GM18517 (cell line): Measurements from ENCODE around the gene LCA5.
"Not testable (repeated sequence)": the region's sequence is repeated elsewhere in the genome, so short reads cannot be mapped to it uniquely, and the experiment has no call there.

Source experiments
- ATAC-seq: cut with Tn5 transposase; IDR thresholded peaks from one replicate; pipeline ENCODE4 v1.9.1; 2021; ENCODE audit warnings: mild to moderate bottlenecking, moderate library complexity; ENCODE audit not compliant: unreplicated experiment

The LCA5 gene

GRCh38 chr6:79538106-79538971, 1.1 kb upstream of the LCA5 start:
- no peak for ATAC-seq

DNA sequence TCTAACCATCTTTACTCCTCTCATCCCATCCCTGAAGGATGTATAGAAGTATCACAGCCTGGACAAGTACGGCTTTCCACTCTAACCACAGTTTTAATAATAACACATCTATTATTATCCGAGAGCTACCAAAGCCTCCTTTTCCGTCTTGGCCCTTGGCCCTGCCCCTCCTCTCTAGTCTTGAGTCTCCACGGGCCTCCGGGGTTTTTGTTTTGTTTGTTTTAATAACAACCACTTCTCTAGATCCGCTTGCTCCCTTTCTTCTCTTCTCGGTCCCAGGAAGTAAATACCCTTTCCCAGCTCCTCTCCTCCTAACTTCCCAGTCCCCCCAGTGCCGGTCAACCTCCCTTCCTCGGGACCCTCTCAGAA, 661 bp downstream of the LCA5 start:
- no peak for ATAC-seq

DNA sequence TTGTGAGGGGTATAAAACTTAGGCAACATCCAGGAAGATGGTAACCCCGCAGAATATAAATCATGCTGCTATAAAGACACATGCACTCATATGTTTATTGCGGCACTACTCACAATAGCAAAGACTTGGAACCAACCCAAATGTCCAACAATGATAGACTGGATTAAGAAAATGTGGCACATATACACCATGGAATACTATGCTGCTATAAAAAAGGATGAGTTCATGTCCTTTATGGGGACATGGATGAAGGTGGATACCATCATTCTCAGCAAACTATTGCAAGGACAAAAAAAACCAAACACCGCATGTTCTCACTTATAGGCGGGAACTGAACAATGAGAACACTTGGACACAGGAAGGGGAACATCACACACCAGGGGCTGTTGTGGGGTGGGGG, 7.7 kb downstream of the LCA5 start:
- ATAC-seq, result not testable (repeated sequence)

DNA sequence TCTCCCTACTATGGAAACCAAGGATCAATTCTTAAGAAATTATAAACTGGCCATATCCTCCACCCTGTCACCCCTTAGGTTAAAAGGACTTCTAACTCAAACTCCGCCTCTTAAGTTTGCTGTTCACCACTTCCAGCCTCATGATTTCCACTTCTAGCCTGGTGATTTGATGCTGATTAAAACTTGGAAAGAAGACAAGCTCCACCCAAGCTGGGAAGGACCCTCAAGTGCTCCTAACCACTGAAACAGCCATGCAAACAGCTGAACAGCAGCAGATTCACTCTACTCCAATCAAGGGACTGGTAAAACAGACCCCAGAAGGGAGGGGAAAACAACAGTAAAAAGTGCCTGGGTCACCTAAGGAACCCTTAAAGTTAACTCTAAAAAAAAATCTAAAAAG, 10.3 kb downstream of the LCA5 start:
- ATAC-seq, result no peak

GRCh38 chr6:79525272-79526100, 11.7 kb downstream of the LCA5 start:
- ATAC-seq, result no peak

DNA sequence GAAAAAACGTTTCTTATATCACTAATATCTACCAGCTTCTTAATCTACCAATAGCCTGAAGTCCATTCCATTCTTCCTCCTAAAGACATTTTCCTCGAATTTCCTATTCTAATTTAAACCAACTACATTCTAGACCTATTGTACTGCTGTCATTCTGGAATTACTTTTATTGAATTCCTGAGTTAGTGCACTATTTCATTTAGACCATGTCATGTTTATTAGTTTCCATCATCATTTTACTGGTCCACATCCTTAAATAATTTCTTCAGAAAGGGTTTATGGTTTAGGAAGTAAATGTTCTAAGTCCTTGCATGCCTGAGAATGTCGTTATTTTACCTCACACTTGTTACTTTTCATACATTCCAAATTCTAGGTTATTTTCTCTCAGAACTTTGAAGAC, 13.2 kb downstream of the LCA5 start:
- ATAC-seq, result no peak

DNA sequence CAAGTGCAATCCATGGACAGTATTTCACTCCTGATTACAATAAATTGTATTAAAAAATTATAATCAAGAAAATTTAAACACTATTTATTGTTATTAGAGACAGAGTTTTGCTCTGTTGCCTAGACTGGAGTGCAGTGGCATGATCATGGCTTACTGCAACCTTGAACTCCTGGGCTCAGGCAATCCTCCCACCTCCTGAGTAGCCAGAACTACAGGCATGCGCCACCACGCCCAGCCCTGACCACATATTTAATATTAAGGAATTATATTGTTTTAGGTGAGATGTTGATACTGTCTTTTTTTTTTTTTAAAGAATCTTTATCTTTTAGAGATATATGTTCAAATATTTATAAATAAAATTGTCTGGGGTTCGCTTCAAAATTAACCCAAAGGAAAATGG, 14.6 kb downstream of the LCA5 start:
- ATAC-seq, result no peak

- ATAC-seq, result no peak
Measured at GRCh38 chr6:79520534-79520933, 16.7 kb downstream of the LCA5 start.

DNA sequence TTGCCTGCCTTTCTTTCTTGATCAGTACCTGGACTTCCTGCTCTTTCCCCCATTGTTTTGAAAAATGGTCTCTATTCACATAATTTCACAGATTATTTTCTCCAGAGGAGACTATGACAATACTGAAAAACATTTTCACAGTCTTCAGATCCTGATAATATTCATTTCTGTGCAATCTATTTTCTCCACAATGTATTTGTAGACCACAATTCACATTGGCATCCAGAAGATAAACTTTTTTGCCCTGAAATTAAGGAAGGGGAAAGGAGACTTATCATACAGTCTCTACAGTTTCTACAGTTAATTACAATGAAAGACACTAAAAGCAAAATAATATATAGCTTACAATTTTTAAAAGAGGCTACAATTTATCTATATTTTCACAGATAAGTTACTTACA, 18.4 kb downstream of the LCA5 start:
- ATAC-seq, result no peak

DNA sequence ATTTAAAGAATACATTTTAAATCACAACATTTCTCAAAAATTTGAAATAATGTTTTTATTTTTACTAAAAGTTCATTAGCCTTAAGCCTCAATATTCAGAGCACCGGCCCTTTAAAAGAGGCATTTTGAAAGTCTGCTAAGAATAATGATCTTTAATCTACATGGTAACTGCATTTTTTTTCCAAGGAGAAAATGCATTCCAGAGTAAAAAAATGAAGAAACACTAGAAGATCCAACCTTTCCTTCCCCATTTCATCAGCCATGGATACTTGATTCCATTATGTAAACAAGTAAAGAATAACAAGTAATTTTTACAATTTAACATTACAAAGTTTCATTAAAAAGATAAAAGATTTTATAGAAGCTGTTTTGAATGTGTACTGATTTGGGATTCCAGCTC, 21.8 kb downstream of the LCA5 start:
- no peak for ATAC-seq

DNA sequence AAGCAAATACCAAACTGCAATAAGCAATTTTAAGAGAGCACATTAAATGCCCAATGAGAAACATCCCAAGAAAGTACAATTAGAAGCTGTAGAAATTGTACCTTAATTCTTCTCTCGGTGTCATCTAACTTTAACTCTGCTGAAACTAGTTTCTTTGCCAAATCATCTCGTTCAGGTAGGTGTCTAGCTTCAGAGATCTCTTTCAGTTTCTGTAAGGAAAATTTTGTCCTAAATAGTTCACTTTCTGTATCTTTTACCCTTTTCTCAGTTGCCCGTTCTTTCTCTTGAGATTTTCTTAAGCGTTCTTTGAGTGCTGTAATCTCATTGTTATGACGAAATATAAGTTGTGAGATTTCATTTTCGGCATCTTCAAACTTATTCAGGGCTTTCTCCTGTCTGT, 24.1 kb downstream of the LCA5 start:
- ATAC-seq, result no peak

GRCh38 chr6:79512014-79512413, 25.2 kb downstream of the LCA5 start:
- ATAC-seq, result no peak

GRCh38 chr6:79510707-79511106, 26.5 kb downstream of the LCA5 start:
- no peak for ATAC-seq

DNA sequence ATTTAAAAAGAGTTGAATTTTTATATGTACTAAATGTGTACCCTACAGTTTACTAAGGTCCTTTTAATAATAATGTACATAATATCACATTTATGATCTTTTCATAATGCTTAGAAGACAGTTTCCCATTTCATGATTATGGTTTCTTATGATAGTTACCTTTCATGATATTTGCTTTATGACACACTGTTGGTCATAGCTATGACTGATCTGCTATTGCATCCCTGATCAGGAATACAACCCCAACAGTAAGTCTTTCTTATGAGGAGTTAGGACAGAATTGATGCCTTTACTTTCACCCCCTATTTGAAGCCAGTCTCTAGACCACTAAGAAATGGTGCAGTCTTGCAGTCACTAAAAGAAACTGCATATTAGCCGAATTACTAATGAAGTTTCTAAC, 31.0 kb downstream of the LCA5 start:
- ATAC-seq, result no peak

- no peak for ATAC-seq
Measured at GRCh38 chr6:79504372-79504771, 32.9 kb downstream of the LCA5 start.

DNA sequence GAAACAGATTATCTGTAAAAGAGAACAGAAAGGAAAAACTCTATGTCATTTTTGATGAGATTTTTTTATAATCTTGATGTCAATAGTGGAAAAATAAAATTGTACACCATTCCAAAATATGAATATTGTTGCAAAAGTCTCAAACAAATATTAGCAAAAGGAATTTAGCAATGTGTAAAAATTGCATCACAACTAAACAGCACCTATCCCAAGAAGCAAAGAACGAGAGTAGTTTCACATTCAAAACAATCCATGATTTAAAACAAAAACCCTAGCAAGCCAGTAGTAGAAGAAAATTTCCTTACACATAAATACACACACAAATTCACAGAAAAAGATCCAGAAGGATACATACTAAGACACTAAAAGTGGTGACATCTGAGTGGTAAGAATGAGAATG, 38.4 kb downstream of the LCA5 start:
- ATAC-seq, result no peak

GRCh38 chr6:79495246-79495645, 42.0 kb downstream of the LCA5 start:
- no peak for ATAC-seq

- ATAC-seq, result no peak
Measured at GRCh38 chr6:79494841-79495240, 42.4 kb downstream of the LCA5 start.

GRCh38 chr6:79470728-79471127, 66.5 kb downstream of the LCA5 start:
- no peak for ATAC-seq

DNA sequence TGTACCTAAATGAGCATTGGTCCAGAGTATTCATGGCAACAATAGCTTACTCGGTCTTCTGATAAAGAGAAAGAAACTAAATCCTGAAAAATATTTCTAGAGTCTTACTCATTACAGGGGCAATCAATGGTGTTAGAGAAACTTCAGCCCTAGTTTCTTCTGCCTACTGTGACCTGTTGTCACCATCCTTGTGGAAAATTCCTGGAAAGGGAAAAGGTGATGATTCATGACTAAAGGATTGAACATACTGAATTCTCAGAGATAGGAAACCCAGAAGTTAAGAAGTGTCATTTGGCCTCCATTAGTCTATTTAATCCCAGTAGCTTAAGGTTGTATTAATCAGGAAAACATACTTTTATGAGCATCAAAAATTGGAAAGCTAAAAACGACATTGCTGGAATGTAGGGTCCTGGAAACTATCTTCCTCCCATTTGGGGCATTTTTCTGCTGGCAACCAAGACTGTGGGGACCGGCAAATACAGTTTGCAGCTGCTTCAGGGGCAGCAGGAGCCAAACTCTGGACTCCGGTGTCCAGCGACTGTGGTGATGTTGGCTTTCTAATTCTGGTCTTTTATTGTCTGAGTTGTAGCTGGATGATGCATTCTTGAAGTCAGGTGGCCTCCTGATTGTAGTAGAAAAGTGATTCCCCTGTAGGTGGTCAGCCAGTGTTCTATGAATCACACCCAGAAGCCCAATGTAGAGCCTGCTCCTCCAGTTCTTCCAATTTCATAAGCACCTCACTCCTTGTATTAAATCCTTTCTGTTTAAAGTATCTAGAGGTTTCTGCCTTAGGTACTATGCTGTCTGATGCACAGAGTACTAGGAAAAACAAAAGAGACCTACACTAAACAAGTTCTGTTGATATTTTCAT, 67.6 kb downstream of the LCA5 start:
- no peak for ATAC-seq

- no peak for ATAC-seq
Measured at GRCh38 chr6:79468587-79468986, 68.6 kb downstream of the LCA5 start.
